Suprapubic skin (tissue), 4 donors: ENCODE measurements around the gene EXOC3. TPM values are rescaled to one million over a fixed set of nuclear protein-coding genes. Genes with fewer than 3 reads are reported as not detected.

Experiments
- DNase-seq, 2 donors: peaks; one replicate each; pipeline ENCODE4 v3.0.0-alpha.2; 2019; ENCODE audit warnings: low spot score in 2 of 2
- H3K27ac ChIP-seq: fragments of 200-600 bp; sonication (generic); one replicate; pipeline ENCODE4 v1.5.1; 2019
- H3K27me3 ChIP-seq: fragments of 200-600 bp; sonication (generic); one replicate; pipeline ENCODE4 v1.5.1; 2019
- H3K36me3 ChIP-seq: fragments of 200-600 bp; sonication (generic); one replicate; pipeline ENCODE4 v1.5.1; 2019
- H3K4me1 ChIP-seq: fragments of 200-600 bp; sonication (generic); one replicate; pipeline ENCODE4 v1.5.1; 2019
- H3K4me3 ChIP-seq: fragments of 200-600 bp; sonication (generic); one replicate; pipeline ENCODE4 v1.5.1; 2019; ENCODE audit warnings: mild to moderate bottlenecking
- H3K9me3 ChIP-seq: fragments of 200-600 bp; sonication (generic); one replicate; pipeline ENCODE4 v1.5.1; 2019
- CTCF ChIP-seq, 2 donors: fragments of 200-600 bp in 1 of 2; fragments of 450-650 bp in 1 of 2; sonication (generic) in 1 of 2; IDR thresholded peaks; one replicate each; pipeline ENCODE4 v1.5.1; 2016 to 2019; ENCODE audit warnings: antibody characterized with exemption in 2 of 2, mild to moderate bottlenecking in 1 of 2, moderate library complexity in 1 of 2
- EP300 ChIP-seq: sonication (generic); formaldehyde crosslinking; IDR thresholded peaks from one replicate; pipeline ENCODE4 v1.6.1; 2017; ENCODE audit warnings: antibody characterized with exemption
- POLR2A ChIP-seq, 2 donors: fragments of 450-650 bp; IDR thresholded peaks; one replicate each; pipeline ENCODE4 v1.6.1; 2017; ENCODE audit warnings: antibody characterized with exemption in 2 of 2, mild to moderate bottlenecking in 2 of 2, moderate library complexity in 2 of 2
- POLR2AphosphoS5 ChIP-seq, 3 donors: sonication (generic); formaldehyde crosslinking; IDR thresholded peaks; one replicate each; pipeline ENCODE4 v1.6.1; 2017; ENCODE audit warnings: antibody characterized with exemption in 3 of 3
- WGBS: methylation state at CpG from one replicate; pipeline ENCODE4 v1.1.5; 2018; 5-methylcytosine and 5-hydroxymethylcytosine counted together
- total RNA-seq, 4 donors: library from RNA; depleted of rRNA; stranded (reverse); fragments of >200 nt; gene quantifications; one replicate each; pipeline ENCODE4 v1.1.0, GENCODE V29; 2016

The EXOC3 gene
- total RNA-seq, 4 donors from 2014 or later, result 68.9 to 199 (median 83.4) TPM

DNA sequence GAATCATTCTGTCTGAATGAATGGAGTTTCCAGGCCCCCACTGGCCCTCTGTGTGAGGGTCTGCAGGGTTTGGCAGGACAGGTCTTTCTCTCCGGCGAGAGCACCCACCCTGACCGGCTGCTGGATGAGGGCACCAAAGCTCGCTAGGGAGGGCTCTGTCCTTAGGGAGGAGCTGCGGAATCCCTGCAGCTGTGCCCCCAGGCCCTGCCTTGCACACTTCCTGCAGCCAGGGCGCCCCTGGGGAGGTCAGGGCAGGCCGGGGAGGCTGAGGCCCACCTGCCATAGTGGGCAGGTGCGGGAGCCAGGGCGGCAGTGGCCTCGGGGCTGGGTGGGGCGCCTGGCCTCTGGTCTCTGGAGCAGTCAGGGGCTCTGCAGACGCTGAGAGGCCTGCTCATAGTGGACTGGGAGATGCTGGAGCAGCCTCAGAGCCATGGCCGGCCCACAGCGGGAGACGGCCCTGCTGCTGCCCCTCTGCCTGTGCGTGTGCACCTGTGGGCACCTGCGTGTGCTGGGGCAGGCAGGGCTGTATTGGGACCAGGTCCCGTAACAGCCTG lies 36.1 kb downstream of the EXOC3 start:
- Histone ChIP-seq H3K27ac (no peak overlapping the region), H3K27me3 (peaks cover 82% of the 10 kb centered on the region), H3K4me1 (peaks cover 21% of the 10 kb centered on the region), H3K36me3 (no peaks in the 10 kb centered on the region), H3K9me3 (no peaks in the 10 kb centered on the region), H3K4me3 (no peak overlapping the region)
- no CpG with 5 or more reads among the region's 18 CpGs for WGBS
- TF ChIP-seq EP300, result no peak
- TF ChIP-seq POLR2A (IDR thresholded peaks at IDR 0.05), result no peak
- TF ChIP-seq CTCF (IDR thresholded peaks at IDR 0.05), result no peak
- no peak for TF ChIP-seq POLR2AphosphoS5 (IDR thresholded peaks at IDR 0.05)
- DNase-seq, result no peak

DNA sequence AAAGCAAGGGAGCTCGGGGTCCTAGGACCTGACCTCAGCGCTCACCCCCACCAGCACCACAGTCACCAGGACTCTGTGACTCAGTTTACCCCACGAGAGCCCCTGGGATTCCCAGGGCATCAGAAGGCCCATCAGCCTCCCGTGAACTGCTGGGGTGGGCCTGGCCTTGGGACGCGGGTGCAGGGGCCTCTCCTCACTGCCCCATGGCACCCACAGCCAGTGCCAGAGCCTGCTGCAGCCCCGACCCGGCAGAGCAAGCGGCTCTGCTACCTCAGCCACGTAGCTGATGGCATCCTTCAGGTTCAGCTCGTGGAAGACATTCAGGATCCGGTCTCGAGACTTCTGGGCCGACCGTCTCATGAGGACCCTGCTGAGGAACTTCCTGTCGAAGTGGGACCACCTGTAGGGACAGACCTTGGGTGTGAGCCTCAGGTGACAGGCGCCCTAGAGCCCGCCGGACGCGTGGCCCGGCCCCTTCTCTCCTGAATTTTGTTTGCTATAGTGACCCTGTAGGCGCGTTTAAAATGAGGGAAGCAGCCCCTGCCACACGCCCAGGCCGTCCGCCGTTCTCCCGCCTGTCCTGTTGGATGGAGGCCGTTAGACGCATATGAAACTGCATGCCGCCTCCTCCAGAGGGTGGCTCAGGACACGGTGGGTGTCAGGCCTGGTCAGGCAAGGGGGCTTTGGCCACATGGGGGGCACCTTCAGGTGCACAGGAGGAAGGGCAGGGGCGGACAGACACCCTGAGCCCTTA lies 36.8 kb downstream of the EXOC3 start:
- Histone ChIP-seq H3K4me3 (no peak overlapping the region), H3K36me3 (no peaks in the 10 kb centered on the region), H3K4me1 (peaks cover 19% of the 10 kb centered on the region), H3K9me3 (no peaks in the 10 kb centered on the region), H3K27ac (no peak overlapping the region), H3K27me3 (peaks cover 86% of the 10 kb centered on the region)
- 60% methylated on average over 21 of the region's 34 CpGs for WGBS
- no peak for TF ChIP-seq CTCF (IDR thresholded peaks at IDR 0.05)
- TF ChIP-seq POLR2A (IDR thresholded peaks at IDR 0.05), result no peak
- TF ChIP-seq POLR2AphosphoS5 (IDR thresholded peaks at IDR 0.05), result no peak
- TF ChIP-seq EP300, result no peak
- DNase-seq, result no peak

DNA sequence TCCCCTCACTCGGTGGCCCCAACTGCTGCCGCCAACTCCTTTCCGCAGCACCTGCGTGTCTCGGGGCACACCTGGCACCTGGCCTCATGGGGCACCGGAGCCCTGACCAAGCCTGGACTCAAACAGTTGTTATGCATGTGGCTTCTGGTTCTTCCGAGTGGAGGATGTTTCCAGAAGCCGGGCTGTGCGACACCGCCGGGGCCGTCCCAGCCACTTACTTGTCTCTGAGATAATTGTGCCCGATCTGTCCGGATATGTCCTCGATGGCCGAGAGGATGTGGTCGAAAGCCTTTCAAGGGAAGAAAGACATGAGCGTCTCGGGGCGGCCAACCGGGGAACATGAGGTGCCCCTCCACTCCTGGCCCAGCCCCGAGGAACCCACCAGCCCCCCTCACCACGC lies 38.4 kb downstream of the EXOC3 start:
- H3K4me3 ChIP-seq, result no peak overlapping the region
- H3K27ac ChIP-seq, result no peak overlapping the region
- H3K9me3 ChIP-seq, result no peaks in the 10 kb centered on the region
- 88% methylated on average over 23 of the region's 23 CpGs for WGBS
- H3K4me1 ChIP-seq, result peaks cover 15% of the 10 kb centered on the region
- TF ChIP-seq POLR2AphosphoS5 (IDR thresholded peaks at IDR 0.05), result no peak
- TF ChIP-seq EP300, result no peak
- no peak for TF ChIP-seq POLR2A (IDR thresholded peaks at IDR 0.05)
- no peak for TF ChIP-seq CTCF (IDR thresholded peaks at IDR 0.05)
- H3K36me3 ChIP-seq, result no peaks in the 10 kb centered on the region
- DNase-seq, result no peak
- H3K27me3 ChIP-seq, result peaks cover 82% of the 10 kb centered on the region

- Histone ChIP-seq H3K4me1 (peaks cover 12% of the 10 kb centered on the region), H3K27me3 (peaks cover 78% of the 10 kb centered on the region), H3K4me3 (no peak overlapping the region), H3K9me3 (no peaks in the 10 kb centered on the region), H3K36me3 (no peaks in the 10 kb centered on the region), H3K27ac (no peak overlapping the region)
- no peak for DNase-seq
- TF ChIP-seq POLR2A (IDR thresholded peaks at IDR 0.05) (no peak), POLR2AphosphoS5 (IDR thresholded peaks at IDR 0.05) (no peak), EP300 (no peak), CTCF (IDR thresholded peaks at IDR 0.05) (no peak)
- 64% methylated on average over 13 of the region's 24 CpGs for WGBS
These were observed 39.0 kb downstream of the EXOC3 start for GRCh38 chr5:482021-482420.

GRCh38 chr5:482506-482905 lies 39.5 kb downstream of the EXOC3 start:
- no peak for DNase-seq
- H3K9me3 ChIP-seq, result no peaks in the 10 kb centered on the region
- TF ChIP-seq CTCF (IDR thresholded peaks at IDR 0.05), result no peak
- no peak for TF ChIP-seq POLR2AphosphoS5 (IDR thresholded peaks at IDR 0.05)
- no peak for TF ChIP-seq POLR2A (IDR thresholded peaks at IDR 0.05)
- no peak for TF ChIP-seq EP300
- no peaks in the 10 kb centered on the region for H3K36me3 ChIP-seq
- peaks cover 12% of the 10 kb centered on the region for H3K4me1 ChIP-seq
- H3K4me3 ChIP-seq, result no peak overlapping the region
- WGBS, result 90% methylated on average over 8 of the region's 27 CpGs
- peaks cover 76% of the 10 kb centered on the region for H3K27me3 ChIP-seq
- no peak overlapping the region for H3K27ac ChIP-seq
